OCI-LY7 (cell line): ENCODE results near the gene ADCY5. TPM values are rescaled to one million over a fixed set of nuclear protein-coding genes. Genes with fewer than 3 reads are reported as not detected.

Source experiments
- BruUV-seq: library from RNA; stranded (reverse); fragments of 400-500 nt; replicated peaks from 2 replicates; lab custom pipeline; 2021; lab: Mats Ljungman, UMichigan
- CTCF ChIA-PET: fragments of 300-600 bp; sonication (Branson Sonifier 250); formaldehyde crosslinking; loops from one replicate; lab custom pipeline; 2022; ENCODE audit warnings: antibody characterized with exemption; ENCODE audit not compliant: unreplicated experiment; lab: Charles Lee
- POLR2A ChIA-PET: fragments of 300-600 bp; sonication (Branson Sonifier 250); formaldehyde crosslinking; loops from one replicate; lab custom pipeline; 2022; ENCODE audit warnings: antibody characterized with exemption; lab: Charles Lee
- DNase-seq: peaks from one replicate; pipeline ENCODE4 v3.0.0-alpha.2; 2015; ENCODE audit warnings: low spot score
- H2AFZ ChIP-seq: fragments of 200-600 bp; sonication (generic), shearing (Covaris generic); 2 replicates; pipeline ENCODE4 v1.6.1; 2014; ENCODE audit warnings: mild to moderate bottlenecking, antibody characterized with exemption, low read length, moderate library complexity
- H3K27ac ChIP-seq: fragments of 200-600 bp; sonication (generic); 2 replicates; pipeline ENCODE4 v1.5.1; 2014; ENCODE audit warnings: mixed run types, low read depth, mild to moderate bottlenecking, moderate library complexity, low read length, inconsistent platforms; ENCODE audit not compliant: poor library complexity, severe bottlenecking
- H3K36me3 ChIP-seq: fragments of 200-600 bp; sonication (generic); 2 replicates; pipeline ENCODE4 v1.6.1; 2014; ENCODE audit warnings: mild to moderate bottlenecking, antibody characterized with exemption, low read length, moderate library complexity, mixed read lengths; ENCODE audit not compliant: insufficient read depth
- H3K4me1 ChIP-seq: fragments of 200-600 bp; sonication (generic); 2 replicates; pipeline ENCODE4 v1.5.1; 2014; ENCODE audit warnings: mild to moderate bottlenecking, low read length; ENCODE audit not compliant: insufficient read depth, poor library complexity, severe bottlenecking
- H3K4me2 ChIP-seq: fragments of 200-600 bp; sonication (generic); 2 replicates; pipeline ENCODE4 v1.6.1; 2014; ENCODE audit warnings: mild to moderate bottlenecking, low read length
- H3K4me3 ChIP-seq: fragments of 200-600 bp; sonication (generic); 2 replicates; pipeline ENCODE4 v1.5.1; 2014; ENCODE audit warnings: mild to moderate bottlenecking, low read depth, low read length; ENCODE audit not compliant: poor library complexity, severe bottlenecking
- H3K79me2 ChIP-seq: fragments of 200-600 bp; sonication (generic); 2 replicates; pipeline ENCODE4 v1.6.1; 2016; ENCODE audit warnings: low read depth, mild to moderate bottlenecking, low read length, moderate library complexity, mixed read lengths; ENCODE audit not compliant: insufficient read depth
- H3K9me2 ChIP-seq: fragments of 200-600 bp; sonication (generic); 2 replicates; pipeline ENCODE4 v1.6.1; 2016; ENCODE audit warnings: mild to moderate bottlenecking, low read length, mixed read lengths; ENCODE audit not compliant: insufficient read depth
- H3K9me3 ChIP-seq: fragments of 200-600 bp; sonication (generic); 2 replicates; pipeline ENCODE4 v1.6.1; 2014; ENCODE audit warnings: mild to moderate bottlenecking, mixed run types, low read length, mixed read lengths
- H4K20me1 ChIP-seq: fragments of 200-600 bp; sonication (generic); 2 replicates; pipeline ENCODE4 v1.6.1; 2014; ENCODE audit warnings: mild to moderate bottlenecking, antibody characterized with exemption, low read length, moderate library complexity, mixed read lengths; ENCODE audit not compliant: insufficient read depth
- EZH2phosphoT487 ChIP-seq: fragments of 200-600 bp; sonication (generic); IDR thresholded peaks from 2 replicates; pipeline ENCODE4 v1.6.1; 2018; ENCODE audit warnings: low read depth, borderline replicate concordance, mild to moderate bottlenecking, mixed run types, antibody characterized with exemption, low read length, moderate library complexity, mixed read lengths
- intact Hi-C: fragments of 100-400 bp; cut with micrococcal nuclease; formaldehyde crosslinking; loops from one replicate; pipeline ENCODE4 v1.10.0; 2022; ENCODE audit not compliant: unreplicated experiment
- total RNA-seq, 2 experiments: library from RNA; depleted of rRNA in 1 of 2; stranded (reverse); fragments of >200 nt in 1 of 2; shearing (Covaris generic) in 1 of 2; gene quantifications; 2 replicates each; pipeline ENCODE4 v1.2.3, GENCODE V29; 2014 to 2022
- TF ChIP-seq, protein P1 (sequence below): fragments of 200-600 bp; sonication (generic); conservative IDR thresholded peaks from 2 replicates; pipeline ENCODE4 v1.5.1; 2014; ENCODE audit warnings: mild to moderate bottlenecking, antibody characterized with exemption, low read length, moderate library complexity, mixed read lengths

The ADCY5 gene
- total RNA-seq, 2 experiments from 2014 or later, result 0.03 to 0.63 TPM

DNA sequence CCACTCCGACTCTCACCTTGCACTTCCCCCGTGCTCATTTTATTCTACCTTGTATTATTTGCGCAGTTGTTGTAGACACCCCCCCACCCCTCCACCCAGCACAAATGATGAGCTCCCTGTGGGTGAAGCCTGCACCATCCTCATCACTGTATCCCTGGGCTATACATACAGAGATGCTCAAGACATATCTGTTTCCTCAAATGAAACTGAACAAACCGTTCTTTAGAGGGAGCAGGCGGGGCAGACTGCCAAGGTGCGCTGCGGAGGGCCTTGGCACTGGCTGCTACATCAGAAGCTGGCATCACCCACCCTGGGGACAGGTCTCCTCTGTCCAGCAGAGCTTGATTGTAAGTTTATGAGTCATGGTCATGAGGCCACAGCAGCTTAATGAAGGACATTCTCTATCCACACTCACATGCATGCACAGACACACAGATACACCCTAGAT is 29.0 kb downstream of the ADCY5 start:
- Histone ChIP-seq H3K79me2 (no peaks in the 10 kb centered on the region), H3K4me3 (no peak overlapping the region), H2AFZ (no peak overlapping the region), H3K9me2 (no peaks in the 10 kb centered on the region), H3K36me3 (no peaks in the 10 kb centered on the region), H3K4me1 (peaks cover 4% of the 10 kb centered on the region), H3K4me2 (no peak overlapping the region), H3K27ac (no peak overlapping the region), H4K20me1 (no peaks in the 10 kb centered on the region), H3K9me3 (no peaks in the 10 kb centered on the region)
- ChIA-PET CTCF (no interaction called here), POLR2A (interaction anchor here (0.6 kb wide), 1 partner anchor 10 kb away, joined by 6 read pairs; no protein-coding TSS in a partner anchor)
- DNase-seq, result no peak
- BruUV-seq, result no TSS peak
- intact Hi-C loops, result no loop called here
- TF ChIP-seq EZH2phosphoT487, result no peak
- TF ChIP-seq, protein P1, sequence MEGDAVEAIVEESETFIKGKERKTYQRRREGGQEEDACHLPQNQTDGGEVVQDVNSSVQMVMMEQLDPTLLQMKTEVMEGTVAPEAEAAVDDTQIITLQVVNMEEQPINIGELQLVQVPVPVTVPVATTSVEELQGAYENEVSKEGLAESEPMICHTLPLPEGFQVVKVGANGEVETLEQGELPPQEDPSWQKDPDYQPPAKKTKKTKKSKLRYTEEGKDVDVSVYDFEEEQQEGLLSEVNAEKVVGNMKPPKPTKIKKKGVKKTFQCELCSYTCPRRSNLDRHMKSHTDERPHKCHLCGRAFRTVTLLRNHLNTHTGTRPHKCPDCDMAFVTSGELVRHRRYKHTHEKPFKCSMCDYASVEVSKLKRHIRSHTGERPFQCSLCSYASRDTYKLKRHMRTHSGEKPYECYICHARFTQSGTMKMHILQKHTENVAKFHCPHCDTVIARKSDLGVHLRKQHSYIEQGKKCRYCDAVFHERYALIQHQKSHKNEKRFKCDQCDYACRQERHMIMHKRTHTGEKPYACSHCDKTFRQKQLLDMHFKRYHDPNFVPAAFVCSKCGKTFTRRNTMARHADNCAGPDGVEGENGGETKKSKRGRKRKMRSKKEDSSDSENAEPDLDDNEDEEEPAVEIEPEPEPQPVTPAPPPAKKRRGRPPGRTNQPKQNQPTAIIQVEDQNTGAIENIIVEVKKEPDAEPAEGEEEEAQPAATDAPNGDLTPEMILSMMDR, result no peak

DNA sequence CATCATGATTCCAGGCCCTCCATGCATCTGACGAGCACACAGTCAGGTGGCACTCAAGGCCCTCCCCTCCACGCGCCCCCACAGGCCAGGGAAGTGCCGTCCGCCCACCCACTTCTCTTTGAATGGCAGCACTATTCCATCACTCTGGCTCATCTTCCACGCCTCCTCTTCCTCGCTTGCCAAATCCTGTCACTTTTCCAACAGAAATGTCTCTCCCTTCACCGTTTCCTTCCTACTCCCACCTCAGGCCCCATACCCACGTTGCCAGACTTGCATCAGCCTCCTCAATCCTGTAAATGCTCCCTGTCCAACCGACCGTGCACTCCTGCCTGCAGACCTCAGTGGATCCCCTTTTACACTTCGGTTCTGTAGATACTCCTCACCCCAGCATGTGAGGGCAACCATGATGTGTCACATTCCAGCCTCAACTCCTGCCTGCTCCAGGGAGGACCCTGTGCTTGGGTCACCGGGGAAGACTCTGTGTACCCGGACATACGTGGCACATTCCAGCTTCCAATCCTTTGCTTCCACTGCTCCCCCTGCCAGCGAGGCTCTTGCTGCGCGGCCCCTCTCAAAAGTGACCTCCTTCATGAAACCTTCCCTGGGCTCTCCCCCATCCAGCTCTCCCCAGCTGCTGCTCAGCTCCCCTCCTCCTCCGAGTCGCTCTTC is 29.6 kb downstream of the ADCY5 start:
- no peak overlapping the region for H2AFZ ChIP-seq
- TF ChIP-seq, protein P1, result no peak
- TF ChIP-seq EZH2phosphoT487, result no peak
- H3K9me3 ChIP-seq, result no peaks in the 10 kb centered on the region
- no peak for DNase-seq
- H3K79me2 ChIP-seq, result no peaks in the 10 kb centered on the region
- no peaks in the 10 kb centered on the region for H3K36me3 ChIP-seq
- peaks cover 4% of the 10 kb centered on the region for H3K4me1 ChIP-seq
- no peak overlapping the region for H3K4me2 ChIP-seq
- no peak overlapping the region for H3K27ac ChIP-seq
- no TSS peak for BruUV-seq
- CTCF ChIA-PET, result no interaction called here
- no peaks in the 10 kb centered on the region for H3K9me2 ChIP-seq
- no peak overlapping the region for H3K4me3 ChIP-seq
- intact Hi-C loops, result no loop called here
- POLR2A ChIA-PET, result interaction anchor here (0.6 kb wide), 1 partner anchor 10 kb away, joined by 6 read pairs; no protein-coding TSS in a partner anchor
- no peaks in the 10 kb centered on the region for H4K20me1 ChIP-seq

DNA sequence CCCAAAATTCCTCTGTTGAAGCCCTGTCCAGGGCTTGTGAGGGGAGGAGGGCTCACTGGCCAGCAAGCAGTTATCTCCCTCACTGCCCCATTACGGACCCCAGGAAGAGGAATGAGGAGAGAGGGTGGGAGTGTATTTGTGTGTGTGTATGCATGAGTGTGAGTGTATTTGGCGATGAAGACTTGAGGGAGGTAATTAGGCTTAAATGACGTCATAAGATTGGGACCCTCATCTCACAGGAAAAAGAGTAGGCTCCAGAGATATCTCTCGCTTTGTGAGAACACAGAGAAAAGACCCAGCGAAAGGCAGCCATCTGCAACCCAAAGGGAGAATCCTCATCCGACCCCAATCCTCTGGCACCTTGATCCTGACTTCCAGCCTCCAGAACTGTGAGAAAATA is 32.2 kb downstream of the ADCY5 start:
- Histone ChIP-seq H4K20me1 (no peaks in the 10 kb centered on the region), H3K36me3 (no peaks in the 10 kb centered on the region), H3K27ac (no peak overlapping the region), H3K4me3 (no peak overlapping the region), H3K4me1 (peaks cover 4% of the 10 kb centered on the region), H3K9me3 (no peaks in the 10 kb centered on the region), H3K79me2 (no peaks in the 10 kb centered on the region), H3K4me2 (no peak overlapping the region), H2AFZ (no peak overlapping the region), H3K9me2 (no peaks in the 10 kb centered on the region)
- no peak for DNase-seq
- BruUV-seq, result no TSS peak
- intact Hi-C loops, result no loop called here
- TF ChIP-seq, protein P1, result no peak
- TF ChIP-seq EZH2phosphoT487, result no peak
- ChIA-PET POLR2A (no interaction called here), CTCF (no interaction called here)
